Measurements from ENCODE around the gene RBM41.
A peak's percentile ranks its signal among the peaks of the same experiment; 100 is the strongest.

The RBM41 gene

GRCh38 chrX:107146670-107147069 is 28.0 kb upstream of the RBM41 start:
- no peak for TF ChIP-seq CTCF (conservative IDR thresholded peaks at IDR 0.05; ENCODE audit: low read length)
- no peak overlapping the region for H3K4me3 ChIP-seq (ENCODE audit: low read length)
- no peak for DNase-seq (ENCODE audit: low read depth)

GRCh38 chrX:107135965-107136307 is 17.3 kb upstream of the RBM41 start:
- no peak for DNase-seq (ENCODE audit: low read depth)
- TF ChIP-seq CTCF (conservative IDR thresholded peaks at IDR 0.05; ENCODE audit: low read length) = no peak
- no peak overlapping the region for H3K4me3 ChIP-seq (ENCODE audit: low read length)

GRCh38 chrX:107135049-107135964 is 16.7 kb upstream of the RBM41 start:
- no peak for TF ChIP-seq CTCF (conservative IDR thresholded peaks at IDR 0.05; ENCODE audit: low read length)
- DNase-seq (ENCODE audit: low read depth) = peak; percentile 33
- H3K4me3 ChIP-seq (ENCODE audit: low read length) = no peak overlapping the region

- TF ChIP-seq CTCF (conservative IDR thresholded peaks at IDR 0.05; ENCODE audit: low read length) = no peak
- DNase-seq (ENCODE audit: low read depth) = no peak
- no peak overlapping the region for H3K4me3 ChIP-seq (ENCODE audit: low read length)
Measured at GRCh38 chrX:107123750-107124149, 5.1 kb upstream of the RBM41 start.

- no peak for TF ChIP-seq CTCF (conservative IDR thresholded peaks at IDR 0.05; ENCODE audit: low read length)
- no peak for DNase-seq (ENCODE audit: low read depth)
- H3K4me3 ChIP-seq (ENCODE audit: low read length) = no peak overlapping the region
Measured at GRCh38 chrX:107119283-107119682, 661 bp upstream of the RBM41 start.

GRCh38 chrX:107117993-107118321 is 665 bp downstream of the RBM41 start:
- peak overlapping the region; percentile 67 for H3K4me3 ChIP-seq (ENCODE audit: low read length)
- no peak for DNase-seq (ENCODE audit: low read depth)

More at GRCh38 chrX:107117993-107118321, 665 bp downstream of the RBM41 start:
- TF ChIP-seq CTCF (conservative IDR thresholded peaks at IDR 0.05; ENCODE audit: low read length) = no peak

All from AG10803 (cell line).